AG09319 (cell line): ENCODE results near the gene NLGN4Y.

Source experiments
- DNase-seq: peaks from one replicate; pipeline ENCODE4 v3.0.0-alpha.2; 2010; ENCODE audit warnings: low read depth; ENCODE audit errors: extremely low read depth
- TF ChIP-seq, protein P1 (sequence below): IDR thresholded peaks from 2 replicates; pipeline ENCODE4 v1.5.1; 2011; ENCODE audit warnings: low read depth, mild to moderate bottlenecking, inconsistent platforms, low read length, moderate library complexity

The NLGN4Y gene

DNA sequence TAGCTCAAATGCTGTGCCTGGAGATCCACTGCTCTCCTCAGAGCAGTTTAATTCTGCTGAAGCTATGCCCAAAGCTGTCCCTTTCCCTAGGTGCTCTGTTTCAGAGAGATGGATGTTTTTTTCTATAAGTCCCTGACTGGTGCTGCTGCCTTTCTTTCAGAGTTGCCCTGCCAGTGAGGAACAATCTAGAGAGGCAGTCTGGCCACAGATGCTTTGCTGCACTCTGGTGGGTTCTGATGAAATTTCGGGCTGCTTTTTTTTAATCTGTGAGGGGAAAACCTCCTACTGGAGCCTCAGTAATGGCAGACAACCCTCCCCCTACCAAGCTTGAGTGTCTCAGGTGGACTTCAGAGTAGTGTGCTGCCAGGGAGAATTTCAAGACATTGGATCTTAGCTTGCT is 93.3 kb downstream of the NLGN4Y start:
- TF ChIP-seq, protein P1, sequence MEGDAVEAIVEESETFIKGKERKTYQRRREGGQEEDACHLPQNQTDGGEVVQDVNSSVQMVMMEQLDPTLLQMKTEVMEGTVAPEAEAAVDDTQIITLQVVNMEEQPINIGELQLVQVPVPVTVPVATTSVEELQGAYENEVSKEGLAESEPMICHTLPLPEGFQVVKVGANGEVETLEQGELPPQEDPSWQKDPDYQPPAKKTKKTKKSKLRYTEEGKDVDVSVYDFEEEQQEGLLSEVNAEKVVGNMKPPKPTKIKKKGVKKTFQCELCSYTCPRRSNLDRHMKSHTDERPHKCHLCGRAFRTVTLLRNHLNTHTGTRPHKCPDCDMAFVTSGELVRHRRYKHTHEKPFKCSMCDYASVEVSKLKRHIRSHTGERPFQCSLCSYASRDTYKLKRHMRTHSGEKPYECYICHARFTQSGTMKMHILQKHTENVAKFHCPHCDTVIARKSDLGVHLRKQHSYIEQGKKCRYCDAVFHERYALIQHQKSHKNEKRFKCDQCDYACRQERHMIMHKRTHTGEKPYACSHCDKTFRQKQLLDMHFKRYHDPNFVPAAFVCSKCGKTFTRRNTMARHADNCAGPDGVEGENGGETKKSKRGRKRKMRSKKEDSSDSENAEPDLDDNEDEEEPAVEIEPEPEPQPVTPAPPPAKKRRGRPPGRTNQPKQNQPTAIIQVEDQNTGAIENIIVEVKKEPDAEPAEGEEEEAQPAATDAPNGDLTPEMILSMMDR = no peak
- no peak for DNase-seq

- TF ChIP-seq, protein P1 = no peak
- no peak for DNase-seq
Observed at GRCh38 chrY:14618513-14618912, 94.2 kb downstream of the NLGN4Y start.

DNA sequence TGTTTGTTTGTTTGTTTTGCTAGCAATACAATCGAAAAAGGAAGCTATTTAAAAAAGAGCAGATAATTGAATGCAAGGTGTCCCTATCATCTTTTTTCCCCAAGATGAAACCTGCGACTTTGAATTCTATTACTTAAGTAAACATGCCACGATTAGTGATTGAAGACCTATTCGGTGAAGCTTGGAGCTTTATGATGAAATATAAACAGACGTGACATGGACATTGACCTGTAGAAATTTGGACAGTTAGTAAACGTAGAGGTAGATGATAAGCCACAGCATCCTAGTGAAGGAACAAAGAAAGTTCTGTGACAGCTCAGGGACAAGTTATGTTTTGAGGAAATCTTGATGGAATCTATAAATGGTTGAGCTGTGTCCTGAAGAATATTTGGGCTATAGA is 103.9 kb downstream of the NLGN4Y start:
- TF ChIP-seq, protein P1 = no peak
- DNase-seq = no peak

GRCh38 chrY:14631676-14632075 is 107.3 kb downstream of the NLGN4Y start:
- TF ChIP-seq, protein P1 = no peak
- no peak for DNase-seq

- TF ChIP-seq, protein P1 = no peak
- DNase-seq = no peak
Observed at GRCh38 chrY:14633718-14634117, 109.4 kb downstream of the NLGN4Y start.

- TF ChIP-seq, protein P1 = no peak
Observed at GRCh38 chrY:14634954-14635353, 110.6 kb downstream of the NLGN4Y start.

GRCh38 chrY:14637551-14637950 is 113.2 kb downstream of the NLGN4Y start:
- no peak for DNase-seq
- TF ChIP-seq, protein P1 = no peak

More at GRCh38 chrY:14634954-14635353, 110.6 kb downstream of the NLGN4Y start:
- DNase-seq = no peak
